ENCODE results near the gene MAP3K3.
A peak's percentile ranks its signal among the peaks of the same experiment; 100 is the strongest.

The MAP3K3 gene

GRCh38 chr17:63694950-63695773 is 72.9 kb downstream of the MAP3K3 start:
- DNase-seq (ENCODE audit: extremely low spot score): no peak
- CTCF ChIA-PET: interaction anchor here (0.6 to 1.0 kb wide), 4 partner anchors 10 to 250 kb away, joined by 3 to 5 read pairs (median 3); no protein-coding TSS in a partner anchor
- POLR2A ChIA-PET: interaction anchor here (1.1 to 1.4 kb wide), 3 partner anchors 19 to 78 kb away, joined by 3 to 5 read pairs (median 3); partner anchors contain the start of genes CCDC47, DDX42 and MAP3K3
- no peak for TF ChIP-seq L3MBTL2 (conservative IDR thresholded peaks at IDR 0.05)
- no peak for TF ChIP-seq TARDBP (IDR thresholded peaks at IDR 0.05)
- TF ChIP-seq NFRKB (IDR thresholded peaks at IDR 0.05): no peak
- TF ChIP-seq FOXA1 (IDR thresholded peaks at IDR 0.05): no peak
- TF ChIP-seq ELF4 (IDR thresholded peaks at IDR 0.05): no peak
- no peak for TF ChIP-seq BHLHE40 (IDR thresholded peaks at IDR 0.05; ENCODE audit: borderline replicate concordance)
- TF ChIP-seq PKNOX1 (IDR thresholded peaks at IDR 0.05): no peak
- TF ChIP-seq FOXK2 (IDR thresholded peaks at IDR 0.05): no peak
- TF ChIP-seq SUZ12 (IDR thresholded peaks at IDR 0.05): no peak
- no peak for TF ChIP-seq HDGF (IDR thresholded peaks at IDR 0.05; ENCODE audit: borderline replicate concordance)
- TF ChIP-seq FOXM1 (IDR thresholded peaks at IDR 0.05; ENCODE audit: borderline replicate concordance): no peak
- no peak for TF ChIP-seq SP1 (IDR thresholded peaks at IDR 0.05)

- DNase-seq (ENCODE audit: extremely low spot score): no peak
- TF ChIP-seq LEF1 (IDR thresholded peaks at IDR 0.05; ENCODE audit: borderline replicate concordance) (no peak), FOXM1 (IDR thresholded peaks at IDR 0.05; ENCODE audit: borderline replicate concordance) (no peak)
- POLR2A ChIA-PET: interaction anchor here (1.4 kb wide), 1 partner anchor 74 kb away, joined by 3 read pairs; the partner anchor contains the start of gene MAP3K3
- CTCF ChIA-PET: interaction anchor here (1.0 to 1.6 kb wide), 2 partner anchors 14 to 251 kb away, joined by 3 to 5 read pairs; no protein-coding TSS in a partner anchor
These were observed 73.7 kb downstream of the MAP3K3 start for GRCh38 chr17:63695889-63696288.

GRCh38 chr17:63696381-63696961 is 74.3 kb downstream of the MAP3K3 start:
- ChIA-PET POLR2A (interaction anchor here (1.4 to 2.7 kb wide), 2 partner anchors 21 to 74 kb away, joined by 3 to 8 read pairs; partner anchors contain the start of gene MAP3K3), CTCF (interaction anchor here (1.2 to 1.6 kb wide), 3 partner anchors 9 to 145 kb away, joined by 3 to 4 read pairs (median 3); no protein-coding TSS in a partner anchor)
- peak; percentile 63 for DNase-seq (ENCODE audit: extremely low spot score)
- TF ChIP-seq SUZ12 (IDR thresholded peaks at IDR 0.05) (no peak), LEF1 (IDR thresholded peaks at IDR 0.05; ENCODE audit: borderline replicate concordance) (no peak), FOXA1 (IDR thresholded peaks at IDR 0.05) (no peak), CTBP1 (IDR thresholded peaks at IDR 0.05; ENCODE audit: borderline replicate concordance) (no peak), L3MBTL2 (conservative IDR thresholded peaks at IDR 0.05) (no peak), TARDBP (IDR thresholded peaks at IDR 0.05) (no peak), NFRKB (IDR thresholded peaks at IDR 0.05) (no peak), HDGF (IDR thresholded peaks at IDR 0.05; ENCODE audit: borderline replicate concordance) (no peak)

GRCh38 chr17:63697341-63698286 is 75.4 kb downstream of the MAP3K3 start:
- ChIA-PET CTCF (interaction anchor here (0.5 to 1.6 kb wide), 10 partner anchors 9 to 605 kb away, joined by 3 to 13 read pairs (median 3); partner anchors contain the start of gene PSMC5), POLR2A (interaction anchor here (0.5 to 2.7 kb wide), 4 partner anchors 22 to 76 kb away, joined by 3 to 8 read pairs (median 5); partner anchors contain the start of genes CCDC47 and MAP3K3)
- no peak for TF ChIP-seq NFRKB (IDR thresholded peaks at IDR 0.05)
- no peak for TF ChIP-seq TARDBP (IDR thresholded peaks at IDR 0.05)
- no peak for TF ChIP-seq L3MBTL2 (conservative IDR thresholded peaks at IDR 0.05)
- TF ChIP-seq ARNT (IDR thresholded peaks at IDR 0.05): no peak
- no peak for TF ChIP-seq HDGF (IDR thresholded peaks at IDR 0.05; ENCODE audit: borderline replicate concordance)
- no peak for TF ChIP-seq SUZ12 (IDR thresholded peaks at IDR 0.05)
- TF ChIP-seq CTBP1 (IDR thresholded peaks at IDR 0.05; ENCODE audit: borderline replicate concordance): no peak
- no peak for TF ChIP-seq SP1 (IDR thresholded peaks at IDR 0.05)
- no peak for TF ChIP-seq FOXM1 (IDR thresholded peaks at IDR 0.05; ENCODE audit: borderline replicate concordance)
- TF ChIP-seq ZNF384 (IDR thresholded peaks at IDR 0.05): no peak
- TF ChIP-seq BHLHE40 (IDR thresholded peaks at IDR 0.05; ENCODE audit: borderline replicate concordance): no peak
- peak; percentile 68 for DNase-seq (ENCODE audit: extremely low spot score)

GRCh38 chr17:63698381-63698885 is 76.2 kb downstream of the MAP3K3 start:
- POLR2A ChIA-PET: interaction anchor here (1.1 to 2.7 kb wide), 4 partner anchors 23 to 77 kb away, joined by 4 to 8 read pairs (median 5); partner anchors contain the start of genes CCDC47 and MAP3K3
- no peak for DNase-seq (ENCODE audit: extremely low spot score)
- TF ChIP-seq L3MBTL2 (conservative IDR thresholded peaks at IDR 0.05) (no peak), FOXK2 (IDR thresholded peaks at IDR 0.05) (no peak), SP1 (IDR thresholded peaks at IDR 0.05) (no peak), ZNF384 (IDR thresholded peaks at IDR 0.05) (no peak), LEF1 (IDR thresholded peaks at IDR 0.05; ENCODE audit: borderline replicate concordance) (no peak), ELF4 (IDR thresholded peaks at IDR 0.05) (no peak)
- CTCF ChIA-PET: interaction anchor here (0.5 to 1.6 kb wide), 6 partner anchors 10 to 128 kb away, joined by 3 to 13 read pairs (median 4); partner anchors contain the start of gene PSMC5

Measured in HEK293T (cell line).